K562 (cell line): ENCODE results near the gene FOXK2.
A peak's percentile ranks its signal among the peaks of the same experiment; 100 is the strongest.

ENCODE experiments used
- ATF3 ChIP-seq, 2 experiments: fragments of 450-650 bp in 1 of 2; sonication (generic) in 1 of 2; formaldehyde crosslinking in 1 of 2; IDR thresholded peaks in 1 of 2; conservative IDR thresholded peaks in 1 of 2; 2 replicates each; pipeline versions ENCODE4 v1.6.1 to v1.8.1; 2016 to 2023; ENCODE audit warnings: mild to moderate bottlenecking in 2 of 2, moderate library complexity in 2 of 2, inconsistent platforms in 1 of 2, missing genetic modification reagents in 1 of 2
- POLR2A ChIP-seq: fragments of 450-650 bp; conservative IDR thresholded peaks from 2 replicates; pipeline ENCODE4 v1.6.1; 2016
- SNAPC5 ChIP-seq: fragments of 250-450 bp; sonication (Bioruptor Pico); IDR thresholded peaks from 2 replicates; pipeline ENCODE4 v1.8.0; 2021; ENCODE audit warnings: moderate library complexity, mild to moderate bottlenecking, inconsistent platforms
- SP1 ChIP-seq: sonication (generic); formaldehyde crosslinking; IDR thresholded peaks from 2 replicates; pipeline ENCODE4 v1.8.1; 2022; ENCODE audit warnings: mild to moderate bottlenecking, missing genetic modification reagents
- ZSCAN29 ChIP-seq: fragments of 450-650 bp; IDR thresholded peaks from 2 replicates; pipeline ENCODE4 v1.6.1; 2017

GRCh38 chr17:82603981-82604448 lies 84.5 kb downstream of the FOXK2 start:
- TF ChIP-seq SNAPC5 (CRISPR knock-in tag) (no peak), SP1 (no peak), ATF3 (IDR thresholded peaks at IDR 0.05) (no peak), ATF3 (CRISPR knock-in tag; conservative IDR thresholded peaks at IDR 0.05) (no peak), POLR2A (peak; percentile 21; the same call in 1 of the 2 replicates), ZSCAN29 (no peak)
